Peyer's patch (tissue), 4 donors: ENCODE measurements around the gene ITGB5. TPM values are rescaled to one million over a fixed set of nuclear protein-coding genes. Genes with fewer than 3 reads are reported as not detected.
A peak's percentile ranks its signal among the peaks of the same experiment; 100 is the strongest.

Experiments
- DNase-seq, 3 donors: peaks; one replicate each; pipeline ENCODE4 v3.0.0-alpha.2; 2017 to 2019
- H3K27ac ChIP-seq, 4 donors: fragments of 200-600 bp; sonication (generic); one replicate each; pipeline ENCODE4 v1.5.1; 2016 to 2019
- H3K27me3 ChIP-seq, 2 donors: fragments of 200-600 bp; sonication (generic); one replicate each; pipeline ENCODE4 v1.5.1; 2019
- H3K36me3 ChIP-seq, 3 donors: fragments of 200-600 bp; sonication (generic); one replicate each; pipeline ENCODE4 v1.5.1; 2016 to 2019
- H3K4me1 ChIP-seq, 4 donors: fragments of 200-600 bp; sonication (generic); one replicate each; pipeline ENCODE4 v1.5.1; 2016 to 2019
- H3K4me3 ChIP-seq, 4 donors: fragments of 200-600 bp; sonication (generic); 1 replicate in 3 of 4; 2 replicates in 1 of 4; pipeline ENCODE4 v1.5.1; 2016 to 2019; ENCODE audit warnings: mild to moderate bottlenecking in 1 of 4
- H3K9me3 ChIP-seq, 4 donors: fragments of 200-600 bp; sonication (generic); one replicate each; pipeline ENCODE4 v1.5.1; 2016 to 2019; ENCODE audit warnings: mild to moderate bottlenecking in 1 of 4
- POLR2A ChIP-seq, 2 donors: fragments of 450-650 bp; IDR thresholded peaks; one replicate each; pipeline ENCODE4 v1.5.1; 2017; ENCODE audit warnings: antibody characterized with exemption in 2 of 2, mild to moderate bottlenecking in 2 of 2, moderate library complexity in 2 of 2
- total RNA-seq, 4 donors: library from RNA; depleted of rRNA; stranded (reverse); fragments of >200 nt; gene quantifications; one replicate each; pipeline ENCODE4 v1.1.0, GENCODE V29; 2016
- TF ChIP-seq, protein P1 (sequence below), 6 experiments: fragments of 450-650 bp in 4 of 6; fragments of 200-600 bp in 2 of 6; sonication (generic) in 1 of 6; IDR thresholded peaks; one replicate each; pipeline ENCODE4 v1.5.1; 2017 to 2019; ENCODE audit warnings: antibody characterized with exemption in 6 of 6, mild to moderate bottlenecking in 3 of 6, moderate library complexity in 1 of 6

Gene ITGB5
- total RNA-seq, 4 donors from 2014 or later: 79.5 to 143 (median 132) TPM

DNA sequence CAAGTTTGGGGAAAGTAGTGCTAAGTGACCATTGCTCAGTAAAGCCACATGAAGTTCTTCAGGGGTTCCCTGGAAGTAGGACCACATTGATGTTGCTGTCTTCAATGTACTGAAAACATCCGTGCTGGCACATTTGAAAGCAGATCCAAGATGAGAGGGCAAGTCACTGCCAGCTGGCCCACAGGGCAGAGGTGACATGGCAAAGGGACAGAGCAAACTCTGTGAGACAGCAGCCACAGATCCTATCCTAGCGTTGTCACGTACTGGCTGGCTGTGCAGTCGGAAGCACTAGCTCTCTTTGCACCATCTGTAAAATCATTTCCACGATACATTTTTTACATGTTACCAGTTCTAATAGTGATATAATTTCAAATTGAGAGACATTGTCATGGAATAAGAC lies 33.6 kb upstream of the ITGB5 start:
- Histone ChIP-seq H3K36me3 (peaks cover 0 to 83% (median 3%) of the 10 kb centered on the region in 3 donors), H3K27me3 (no peaks in the 10 kb centered on the region), H3K4me1 (no peaks in the 10 kb centered on the region), H3K4me3 (no peak overlapping the region), H3K27ac (no peak overlapping the region), H3K9me3 (no peaks in the 10 kb centered on the region)
- TF ChIP-seq POLR2A (IDR thresholded peaks at IDR 0.05): no peak
- TF ChIP-seq, protein P1, sequence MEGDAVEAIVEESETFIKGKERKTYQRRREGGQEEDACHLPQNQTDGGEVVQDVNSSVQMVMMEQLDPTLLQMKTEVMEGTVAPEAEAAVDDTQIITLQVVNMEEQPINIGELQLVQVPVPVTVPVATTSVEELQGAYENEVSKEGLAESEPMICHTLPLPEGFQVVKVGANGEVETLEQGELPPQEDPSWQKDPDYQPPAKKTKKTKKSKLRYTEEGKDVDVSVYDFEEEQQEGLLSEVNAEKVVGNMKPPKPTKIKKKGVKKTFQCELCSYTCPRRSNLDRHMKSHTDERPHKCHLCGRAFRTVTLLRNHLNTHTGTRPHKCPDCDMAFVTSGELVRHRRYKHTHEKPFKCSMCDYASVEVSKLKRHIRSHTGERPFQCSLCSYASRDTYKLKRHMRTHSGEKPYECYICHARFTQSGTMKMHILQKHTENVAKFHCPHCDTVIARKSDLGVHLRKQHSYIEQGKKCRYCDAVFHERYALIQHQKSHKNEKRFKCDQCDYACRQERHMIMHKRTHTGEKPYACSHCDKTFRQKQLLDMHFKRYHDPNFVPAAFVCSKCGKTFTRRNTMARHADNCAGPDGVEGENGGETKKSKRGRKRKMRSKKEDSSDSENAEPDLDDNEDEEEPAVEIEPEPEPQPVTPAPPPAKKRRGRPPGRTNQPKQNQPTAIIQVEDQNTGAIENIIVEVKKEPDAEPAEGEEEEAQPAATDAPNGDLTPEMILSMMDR (IDR thresholded peaks at IDR 0.05): no peak
- no peak for DNase-seq

DNA sequence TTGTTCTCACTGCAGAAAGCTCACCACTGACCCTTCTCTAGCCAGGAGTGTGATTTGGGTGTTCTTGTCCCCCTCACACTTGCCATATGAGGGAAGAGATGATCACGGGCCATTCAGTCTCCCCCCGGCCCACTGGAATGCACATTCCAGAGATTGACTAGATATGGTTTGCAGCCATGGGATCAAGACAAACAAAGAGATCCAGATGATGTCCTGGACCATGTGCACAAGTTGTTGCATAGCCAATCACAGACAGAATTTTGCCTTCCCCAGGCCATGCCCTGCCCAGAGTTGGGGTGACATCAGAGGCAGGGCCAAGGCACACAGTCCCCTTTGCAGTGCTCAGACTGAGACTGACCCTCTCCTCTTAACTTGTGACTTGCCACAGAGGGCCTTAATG lies 32.6 kb upstream of the ITGB5 start:
- TF ChIP-seq POLR2A (IDR thresholded peaks at IDR 0.05): no peak
- TF ChIP-seq, protein P1 (IDR thresholded peaks at IDR 0.05): no peak
- H3K27me3 ChIP-seq: no peaks in the 10 kb centered on the region
- no peak for DNase-seq

DNA sequence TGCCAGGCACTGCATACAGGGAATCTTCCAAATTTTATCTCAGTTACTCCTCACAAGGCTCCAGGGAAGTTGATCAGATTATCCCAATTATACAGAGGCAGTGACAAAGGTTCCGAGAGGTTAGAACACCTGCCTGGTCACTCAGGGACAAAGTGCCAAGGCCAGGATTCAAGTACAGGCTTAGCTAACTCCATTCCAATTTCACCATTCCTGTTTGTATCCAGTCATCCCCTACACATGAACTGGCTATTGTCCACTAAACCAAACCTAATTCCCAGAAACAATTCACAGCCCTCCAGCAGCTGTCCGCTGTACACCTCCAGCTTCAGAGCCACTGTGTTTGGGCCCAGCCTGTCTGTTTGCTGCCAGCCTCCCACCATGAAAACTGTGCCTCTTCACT lies 31.4 kb upstream of the ITGB5 start:
- H3K27ac ChIP-seq: no peak overlapping the region
- no peaks in the 10 kb centered on the region for H3K9me3 ChIP-seq
- no peak for DNase-seq
- TF ChIP-seq POLR2A (IDR thresholded peaks at IDR 0.05): no peak
- H3K4me1 ChIP-seq: no peaks in the 10 kb centered on the region
- H3K27me3 ChIP-seq: no peaks in the 10 kb centered on the region
- peaks cover 0 to 85% (median 3%) of the 10 kb centered on the region in 3 donors for H3K36me3 ChIP-seq
- no peak overlapping the region for H3K4me3 ChIP-seq

More for the DNA sequence above, 32.6 kb upstream of the ITGB5 start:
- H3K4me3 ChIP-seq: no peak overlapping the region
- H3K9me3 ChIP-seq: no peaks in the 10 kb centered on the region
- no peaks in the 10 kb centered on the region for H3K4me1 ChIP-seq
- H3K27ac ChIP-seq: no peak overlapping the region
- peaks cover 0 to 85% (median 3%) of the 10 kb centered on the region in 3 donors for H3K36me3 ChIP-seq

DNA sequence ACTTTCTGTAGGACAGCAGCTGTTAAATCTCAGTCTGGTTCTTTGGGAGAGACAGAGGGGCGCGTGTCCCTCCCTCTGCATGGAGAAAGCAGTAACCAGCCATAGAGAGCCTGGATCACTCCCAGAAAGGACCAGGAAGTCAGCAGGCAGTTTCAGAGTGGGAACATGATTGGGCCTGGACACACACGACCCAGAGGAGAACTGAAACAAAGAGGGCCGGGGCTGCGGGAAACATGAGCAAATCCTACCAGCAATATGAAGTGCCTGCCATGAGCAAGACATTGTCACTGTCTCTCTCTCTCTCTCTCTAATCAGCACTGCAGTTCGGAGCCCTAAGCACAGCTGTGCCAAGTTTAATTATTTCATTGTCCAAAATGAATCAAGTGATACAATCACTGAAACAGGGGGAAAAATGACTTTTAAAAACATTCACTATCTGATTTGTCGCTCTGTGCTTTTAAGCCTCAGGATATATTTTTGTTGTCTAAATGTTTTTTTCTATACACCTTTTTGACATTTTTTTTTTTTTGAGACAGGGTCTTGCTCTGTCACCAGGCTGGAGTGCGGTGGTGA lies 29.8 kb upstream of the ITGB5 start:
- DNase-seq: peak in 1 of 3 donors; percentile 55
- Histone ChIP-seq H3K27ac (no peak overlapping the region), H3K4me3 (no peak overlapping the region), H3K36me3 (peaks cover 0 to 83% (median 3%) of the 10 kb centered on the region in 3 donors), H3K27me3 (no peaks in the 10 kb centered on the region), H3K4me1 (no peaks in the 10 kb centered on the region), H3K9me3 (no peaks in the 10 kb centered on the region)
- TF ChIP-seq, protein P1 (IDR thresholded peaks at IDR 0.05): no peak
- TF ChIP-seq POLR2A (IDR thresholded peaks at IDR 0.05): peak in 1 of 2 donors; percentile 8

DNA sequence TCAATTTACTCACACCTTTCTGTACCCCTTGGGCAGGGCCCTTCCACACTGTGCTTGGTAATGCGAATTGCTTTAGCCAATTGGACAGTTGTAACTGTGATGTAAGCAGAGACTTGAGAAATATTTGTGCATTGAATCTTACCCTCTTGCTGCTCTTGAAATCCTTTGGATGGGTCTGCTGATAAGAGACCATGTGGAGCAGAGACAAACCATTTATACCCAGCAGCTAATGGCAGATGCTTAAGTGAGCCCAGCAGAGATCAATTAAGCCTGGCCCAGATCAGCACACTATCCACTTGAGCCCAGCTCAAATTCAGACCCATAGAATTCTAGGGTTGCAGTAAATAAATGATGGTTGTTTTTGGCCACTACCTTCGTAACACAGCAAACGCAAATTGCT lies 28.1 kb upstream of the ITGB5 start:
- Histone ChIP-seq H3K27me3 (no peaks in the 10 kb centered on the region), H3K36me3 (peaks cover 0 to 80% (median 0%) of the 10 kb centered on the region in 3 donors), H3K9me3 (no peaks in the 10 kb centered on the region), H3K27ac (no peak overlapping the region), H3K4me1 (no peaks in the 10 kb centered on the region), H3K4me3 (no peak overlapping the region)
- TF ChIP-seq POLR2A (IDR thresholded peaks at IDR 0.05): no peak
- TF ChIP-seq, protein P1 (IDR thresholded peaks at IDR 0.05): no peak
- DNase-seq: no peak

DNA sequence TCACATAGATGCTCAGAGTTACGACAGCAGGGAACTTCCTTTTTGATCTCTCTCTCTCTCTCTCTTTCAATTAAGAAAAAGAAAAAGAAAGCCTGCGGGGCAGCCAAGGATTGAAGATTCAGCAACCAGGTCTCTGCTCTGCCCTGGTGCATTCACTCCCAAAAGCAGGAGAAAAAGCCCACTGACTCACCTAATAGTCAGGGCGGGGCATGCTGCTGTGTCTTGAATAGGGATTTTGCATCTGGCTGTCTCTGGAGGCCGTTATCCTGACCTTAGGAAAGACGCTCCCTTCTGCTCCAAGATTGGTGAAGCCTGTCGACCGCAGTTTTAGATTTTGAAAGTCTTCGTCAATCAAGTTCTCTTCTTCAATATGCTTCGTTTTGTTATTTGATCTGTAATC lies 20.8 kb upstream of the ITGB5 start:
- no peaks in the 10 kb centered on the region for H3K27me3 ChIP-seq
- no peaks in the 10 kb centered on the region for H3K4me1 ChIP-seq
- TF ChIP-seq, protein P1 (IDR thresholded peaks at IDR 0.05): no peak
- TF ChIP-seq POLR2A (IDR thresholded peaks at IDR 0.05): no peak

More for the DNA sequence above, 20.8 kb upstream of the ITGB5 start:
- H3K9me3 ChIP-seq: no peaks in the 10 kb centered on the region
- H3K36me3 ChIP-seq: peaks cover 0 to 72% (median 0%) of the 10 kb centered on the region in 3 donors
- H3K27ac ChIP-seq: no peak overlapping the region
- no peak overlapping the region for H3K4me3 ChIP-seq
- DNase-seq: no peak
